ENCODE results near the gene MTG2.
A peak's percentile ranks its signal among the peaks of the same experiment; 100 is the strongest.

The MTG2 gene

GRCh38 chr20:62243106-62243505 is 60.3 kb downstream of the MTG2 start:
- Histone ChIP-seq H3K4me2 (ENCODE audit: low read length) (no peak overlapping the region), H2BK12ac (ENCODE audit: low read length) (no peak overlapping the region), H3K79me2 (ENCODE audit: control insufficient read depth, insufficient read depth, low read length, poor library complexity) (peaks cover 13% of the 10 kb centered on the region), H3K23ac (ENCODE audit: low read length) (no peak overlapping the region), H2AFZ (ENCODE audit: insufficient read depth, low read length, poor library complexity) (no peak overlapping the region), H3K27ac (ENCODE audit: low read depth, low read length) (no peak overlapping the region), H2BK120ac (ENCODE audit: insufficient read depth, low read length, poor library complexity) (no peak overlapping the region), H3K9me3 (ENCODE audit: insufficient read depth, low read depth, low read length) (no peaks in the 10 kb centered on the region), H4K12ac (ENCODE audit: low read depth, low read length) (no peak overlapping the region), H3K4ac (ENCODE audit: low read depth, low read length) (peak overlapping the region; percentile 44), H3K79me1 (ENCODE audit: low read length) (peaks cover 2% of the 10 kb centered on the region), H2AK5ac (ENCODE audit: low read length) (no peak overlapping the region), H3K36me3 (ENCODE audit: control insufficient read depth in 1 of 2, insufficient read depth in 2 of 2, low read length in 2 of 2) (peaks cover 27 to 28% of the 10 kb centered on the region in 2 experiments), H3K18ac (ENCODE audit: low read length) (no peak overlapping the region), H3K27me3 (ENCODE audit: insufficient read depth, low read length) (no peaks in the 10 kb centered on the region), H3K4me1 (ENCODE audit: control insufficient read depth in 1 of 2, insufficient read depth in 2 of 2, low read length in 2 of 2) (peaks cover 4 to 6% of the 10 kb centered on the region in 2 experiments), H4K91ac (ENCODE audit: low read depth, low read length) (no peak overlapping the region), H3K9ac (ENCODE audit: low read length) (no peak overlapping the region), H4K8ac (ENCODE audit: low read depth, low read length) (no peak overlapping the region), H2BK5ac (ENCODE audit: low read depth, low read length, poor library complexity) (no peak overlapping the region), H3K4me3 (ENCODE audit: low read depth, low read length) (no peak overlapping the region), H3K14ac (ENCODE audit: low read length) (no peak overlapping the region)
- no CpG with 5 or more reads among the region's 22 CpGs for WGBS (ENCODE audit: extremely low coverage, insufficient coverage, insufficient read length)
- no peak for DNase-seq

GRCh38 chr20:62243906-62244515 is 61.2 kb downstream of the MTG2 start:
- H4K91ac ChIP-seq (ENCODE audit: low read depth, low read length) = no peak overlapping the region

GRCh38 chr20:62244644-62245108 is 61.8 kb downstream of the MTG2 start:
- Histone ChIP-seq H2BK5ac (ENCODE audit: low read depth, low read length, poor library complexity) (no peak overlapping the region), H4K8ac (ENCODE audit: low read depth, low read length) (no peak overlapping the region), H3K27me3 (ENCODE audit: insufficient read depth, low read length) (no peaks in the 10 kb centered on the region), H4K91ac (ENCODE audit: low read depth, low read length) (no peak overlapping the region), H3K79me2 (ENCODE audit: control insufficient read depth, insufficient read depth, low read length, poor library complexity) (peaks cover 5% of the 10 kb centered on the region), H3K36me3 (ENCODE audit: control insufficient read depth in 1 of 2, insufficient read depth in 2 of 2, low read length in 2 of 2) (peaks cover 27 to 28% of the 10 kb centered on the region in 2 experiments), H3K4me2 (ENCODE audit: low read length) (no peak overlapping the region), H3K18ac (ENCODE audit: low read length) (no peak overlapping the region), H3K23ac (ENCODE audit: low read length) (no peak overlapping the region), H3K79me1 (ENCODE audit: low read length) (no peaks in the 10 kb centered on the region), H3K14ac (ENCODE audit: low read length) (no peak overlapping the region), H3K4me3 (ENCODE audit: low read depth, low read length) (no peak overlapping the region), H3K4me1 (ENCODE audit: control insufficient read depth in 1 of 2, insufficient read depth in 2 of 2, low read length in 2 of 2) (peaks cover 0 to under 1% of the 10 kb centered on the region in 2 experiments), H2BK120ac (ENCODE audit: insufficient read depth, low read length, poor library complexity) (no peak overlapping the region), H2AFZ (ENCODE audit: insufficient read depth, low read length, poor library complexity) (no peak overlapping the region), H3K27ac (ENCODE audit: low read depth, low read length) (no peak overlapping the region), H4K12ac (ENCODE audit: low read depth, low read length) (no peak overlapping the region), H2BK12ac (ENCODE audit: low read length) (no peak overlapping the region), H3K4ac (ENCODE audit: low read depth, low read length) (no peak overlapping the region), H3K9me3 (ENCODE audit: insufficient read depth, low read depth, low read length) (no peaks in the 10 kb centered on the region), H2AK5ac (ENCODE audit: low read length) (no peak overlapping the region), H3K9ac (ENCODE audit: low read length) (peak overlapping the region; percentile 4)
- WGBS (ENCODE audit: extremely low coverage, insufficient coverage, insufficient read length) = no CpG with 5 or more reads among the region's 17 CpGs
- DNase-seq = no peak

More at GRCh38 chr20:62243906-62244515, 61.2 kb downstream of the MTG2 start:
- Histone ChIP-seq H3K27me3 (ENCODE audit: insufficient read depth, low read length) (no peaks in the 10 kb centered on the region), H3K79me2 (ENCODE audit: control insufficient read depth, insufficient read depth, low read length, poor library complexity) (peaks cover 10% of the 10 kb centered on the region), H2BK120ac (ENCODE audit: insufficient read depth, low read length, poor library complexity) (no peak overlapping the region), H3K9me3 (ENCODE audit: insufficient read depth, low read depth, low read length) (no peaks in the 10 kb centered on the region), H3K36me3 (ENCODE audit: control insufficient read depth in 1 of 2, insufficient read depth in 2 of 2, low read length in 2 of 2) (peaks cover 27 to 28% of the 10 kb centered on the region in 2 experiments), H3K9ac (ENCODE audit: low read length) (no peak overlapping the region), H2BK5ac (ENCODE audit: low read depth, low read length, poor library complexity) (no peak overlapping the region), H3K4me2 (ENCODE audit: low read length) (no peak overlapping the region), H3K79me1 (ENCODE audit: low read length) (no peaks in the 10 kb centered on the region), H3K18ac (ENCODE audit: low read length) (no peak overlapping the region), H3K4me3 (ENCODE audit: low read depth, low read length) (no peak overlapping the region), H3K14ac (ENCODE audit: low read length) (no peak overlapping the region), H4K8ac (ENCODE audit: low read depth, low read length) (no peak overlapping the region), H3K4ac (ENCODE audit: low read depth, low read length) (no peak overlapping the region), H3K23ac (ENCODE audit: low read length) (no peak overlapping the region), H4K12ac (ENCODE audit: low read depth, low read length) (no peak overlapping the region), H2AFZ (ENCODE audit: insufficient read depth, low read length, poor library complexity) (no peak overlapping the region), H2AK5ac (ENCODE audit: low read length) (no peak overlapping the region), H2BK12ac (ENCODE audit: low read length) (no peak overlapping the region), H3K4me1 (ENCODE audit: control insufficient read depth in 1 of 2, insufficient read depth in 2 of 2, low read length in 2 of 2) (peaks cover 4 to 6% of the 10 kb centered on the region in 2 experiments), H3K27ac (ENCODE audit: low read depth, low read length) (no peak overlapping the region)
- no CpG with 5 or more reads among the region's 21 CpGs for WGBS (ENCODE audit: extremely low coverage, insufficient coverage, insufficient read length)
- DNase-seq = no peak

- H3K9me3 ChIP-seq (ENCODE audit: insufficient read depth, low read depth, low read length) = no peaks in the 10 kb centered on the region
- H2AFZ ChIP-seq (ENCODE audit: insufficient read depth, low read length, poor library complexity) = no peak overlapping the region
- no peak overlapping the region for H2BK12ac ChIP-seq (ENCODE audit: low read length)
- H3K18ac ChIP-seq (ENCODE audit: low read length) = peak overlapping the region; percentile 17
- no peak overlapping the region for H3K4me2 ChIP-seq (ENCODE audit: low read length)
- peak overlapping the region; percentile 7 for H4K12ac ChIP-seq (ENCODE audit: low read depth, low read length)
- H3K9ac ChIP-seq (ENCODE audit: low read length) = no peak overlapping the region
- no peak overlapping the region for H2AK5ac ChIP-seq (ENCODE audit: low read length)
- H3K14ac ChIP-seq (ENCODE audit: low read length) = no peak overlapping the region
- WGBS (ENCODE audit: extremely low coverage, insufficient coverage, insufficient read length) = no CpG with 5 or more reads among the region's 19 CpGs
- H3K23ac ChIP-seq (ENCODE audit: low read length) = no peak overlapping the region
- no peak for DNase-seq
- H4K91ac ChIP-seq (ENCODE audit: low read depth, low read length) = no peak overlapping the region
- peak overlapping the region; percentile 56 for H3K4ac ChIP-seq (ENCODE audit: low read depth, low read length)
- no peaks in the 10 kb centered on the region for H3K79me1 ChIP-seq (ENCODE audit: low read length)
- H3K79me2 ChIP-seq (ENCODE audit: control insufficient read depth, insufficient read depth, low read length, poor library complexity) = peaks cover 5% of the 10 kb centered on the region
- no peak overlapping the region for H2BK120ac ChIP-seq (ENCODE audit: insufficient read depth, low read length, poor library complexity)
- H3K27ac ChIP-seq (ENCODE audit: low read depth, low read length) = no peak overlapping the region
- H4K8ac ChIP-seq (ENCODE audit: low read depth, low read length) = no peak overlapping the region
- H3K36me3 ChIP-seq (ENCODE audit: control insufficient read depth in 1 of 2, insufficient read depth in 2 of 2, low read length in 2 of 2) = peaks cover 25 to 26% of the 10 kb centered on the region in 2 experiments
- no peaks in the 10 kb centered on the region for H3K4me1 ChIP-seq (ENCODE audit: control insufficient read depth in 1 of 2, insufficient read depth in 2 of 2, low read length in 2 of 2)
- H2BK5ac ChIP-seq (ENCODE audit: low read depth, low read length, poor library complexity) = no peak overlapping the region
- H3K27me3 ChIP-seq (ENCODE audit: insufficient read depth, low read length) = no peaks in the 10 kb centered on the region
- no peak overlapping the region for H3K4me3 ChIP-seq (ENCODE audit: low read depth, low read length)
Observed at GRCh38 chr20:62245911-62246280, 63.1 kb downstream of the MTG2 start.

Measured in trophoblast cell (in vitro differentiated cells and primary cell).